HepG2 (cell line): ENCODE results near the gene ARMC8. TPM values are rescaled to one million over a fixed set of nuclear protein-coding genes. Genes with fewer than 3 reads are reported as not detected.
A peak's percentile ranks its signal among the peaks of the same experiment; 100 is the strongest.

Experiments
- ATAC-seq: fragments of 200-7000 bp; cut with Tn5 transposase; 3 replicates; pipeline ENCODE4 v1.9.1; 2020; ENCODE audit warnings: mild to moderate bottlenecking, moderate library complexity
- BruUV-seq: library from RNA; stranded (reverse); fragments of 400-500 nt; replicated peaks from 2 replicates; lab custom pipeline; 2021; lab: Mats Ljungman, UMichigan
- CTCF ChIA-PET: fragments of 300-600 bp; formaldehyde crosslinking; extraction: SDS; loops from one replicate; lab custom pipeline; 2021; ENCODE audit warnings: low total read pairs, inconsistent platforms, low intra/inter-chr PET ratio; lab: Yijun Ruan, JAX
- POLR2A ChIA-PET: fragments of 350-600 bp; sonication (Branson Sonifier 250); formaldehyde crosslinking; loops from one replicate; lab custom pipeline; 2020; ENCODE audit warnings: antibody characterized with exemption, inconsistent platforms; lab: Yijun Ruan, JAX
- DNase-seq: peaks from one replicate; pipeline ENCODE4 v3.0.0-alpha.2; 2015; ENCODE audit warnings: low spot score
- FAIRE-seq: peaks from 3 replicates; lab custom pipeline; 2011; peaks lifted over from hg19 to GRCh38; lab: Jason Lieb, UNC
- H2AFZ ChIP-seq: one replicate; pipeline ENCODE4 v1.6.1; 2011; ENCODE audit warnings: low read length, inconsistent platforms
- H3K27ac ChIP-seq: fragments of 300-600 bp; 3 replicates; pipeline ENCODE4 v1.8.0; 2011; ENCODE audit warnings: mixed run types, mild to moderate bottlenecking, mixed read lengths, low read length, inconsistent platforms; ENCODE audit not compliant: insufficient read depth; ENCODE audit errors: extremely low read length
- H3K27me3 ChIP-seq, 2 experiments: fragments of 200-600 bp in 1 of 2; 2 replicates in 1 of 2; 3 replicates in 1 of 2; pipeline versions ENCODE4 v1.6.0 to v1.8.0; 2011; ENCODE audit warnings: low read length in 2 of 2, mild to moderate bottlenecking in 2 of 2, moderate library complexity in 2 of 2, inconsistent platforms in 1 of 2; ENCODE audit not compliant: insufficient read depth in 2 of 2, control insufficient read depth in 1 of 2
- H3K36me3 ChIP-seq, 2 experiments: fragments of 200-600 bp in 1 of 2; replicated peaks in 1 of 2; 2 replicates in 1 of 2; 3 replicates in 1 of 2; pipeline versions ENCODE4 v1.5.1 to v1.8.0; 2011; ENCODE audit warnings: low read length in 2 of 2, inconsistent platforms in 1 of 2; ENCODE audit not compliant: insufficient read depth in 2 of 2, control insufficient read depth in 1 of 2
- H3K4me1 ChIP-seq: 2 replicates; pipeline ENCODE4 v1.5.1; 2012; ENCODE audit warnings: low read length, inconsistent platforms; ENCODE audit not compliant: insufficient read depth
- H3K4me2 ChIP-seq: 2 replicates; pipeline ENCODE4 v1.6.0; 2011; ENCODE audit warnings: low read depth, low read length, inconsistent platforms
- H3K4me3 ChIP-seq, 3 experiments: fragments of 200-600 bp in 1 of 3; sonication (generic), shearing (Covaris generic) in 1 of 3; replicated peaks in 1 of 3; 2 replicates each; pipeline ENCODE4 v1.5.1; 2011 to 2016; ENCODE audit warnings: low read length in 3 of 3, inconsistent platforms in 2 of 3, low read depth in 2 of 3, mild to moderate bottlenecking in 2 of 3, control low read depth in 1 of 3, mixed read lengths in 1 of 3; ENCODE audit not compliant: insufficient read depth in 1 of 3
- H3K79me2 ChIP-seq: one replicate; pipeline ENCODE4 v1.6.1; 2011; ENCODE audit warnings: low read length, inconsistent platforms; ENCODE audit not compliant: insufficient read depth
- H3K9ac ChIP-seq: 2 replicates; pipeline ENCODE4 v1.6.0; 2011; ENCODE audit warnings: mild to moderate bottlenecking, low read depth, low read length, inconsistent platforms; ENCODE audit not compliant: insufficient read depth
- H3K9me3 ChIP-seq: 2 replicates; pipeline ENCODE4 v1.5.1; 2012; ENCODE audit warnings: mild to moderate bottlenecking, low read length
- H4K20me1 ChIP-seq: 2 replicates; pipeline ENCODE4 v1.6.0; 2011; ENCODE audit warnings: inconsistent platforms, mild to moderate bottlenecking, low read length, moderate library complexity; ENCODE audit not compliant: insufficient read depth
- CHD2 ChIP-seq: IDR thresholded peaks from 2 replicates; pipeline ENCODE4 v1.6.1; 2011; ENCODE audit warnings: low read depth, low read length, improper control_type of control experiment
- MBD4 ChIP-seq: IDR thresholded peaks from 2 replicates; pipeline ENCODE4 v1.6.1; 2012; ENCODE audit warnings: low read length, inconsistent platforms, borderline replicate concordance
- ONECUT2 ChIP-seq: sonication (generic); formaldehyde crosslinking; IDR thresholded peaks from 2 replicates; pipeline ENCODE4 v1.4.0; 2020; ENCODE audit warnings: missing genetic modification reagents
- SNAPC2 ChIP-seq: sonication (generic); formaldehyde crosslinking; IDR thresholded peaks from 2 replicates; pipeline ENCODE4 v1.8.1; 2022; ENCODE audit warnings: mild to moderate bottlenecking, missing genetic modification reagents
- SP140L ChIP-seq: sonication (generic); formaldehyde crosslinking; IDR thresholded peaks from 2 replicates; pipeline ENCODE4 v1.4.0; 2020; ENCODE audit warnings: missing genetic modification reagents, borderline replicate concordance
- ZBTB1 ChIP-seq: sonication (generic); formaldehyde crosslinking; IDR thresholded peaks from 2 replicates; pipeline ENCODE4 v1.4.0; 2020; ENCODE audit warnings: missing genetic modification reagents, borderline replicate concordance
- ZMYM3 ChIP-seq: sonication (generic); formaldehyde crosslinking; IDR thresholded peaks from 2 replicates; pipeline ENCODE4 v1.5.1; 2020; ENCODE audit warnings: mild to moderate bottlenecking, missing genetic modification reagents
- ZNF629 ChIP-seq: sonication (generic); formaldehyde crosslinking; conservative IDR thresholded peaks from 2 replicates; pipeline ENCODE4 v1.5.0; 2020; ENCODE audit warnings: missing genetic modification reagents
- WGBS: methylation state at CpG from one replicate; pipeline ENCODE4 v1.1.6; 2017; ENCODE audit warnings: low lambda C conversion rate; 5-methylcytosine and 5-hydroxymethylcytosine counted together
- in situ Hi-C: cut with HindIII; loops from 2 replicates; pipeline ENCODE4 v1.10.0; 2017; ENCODE audit warnings: low pct_unique_long_range_greater_than_20kb; ENCODE audit not compliant: extremely low pct_ligation_motif_present
- intact Hi-C: fragments of 100-400 bp; cut with micrococcal nuclease; formaldehyde crosslinking; loops from one replicate; pipeline ENCODE4 v1.10.0; 2022; ENCODE audit not compliant: unreplicated experiment
- polyA plus RNA-seq, 8 experiments: library from polyadenylated mRNA; depleted of rRNA in 3 of 8; stranded (reverse) in 7 of 8; unstranded in 1 of 8; fragments of >200 nt; fragmentation: Illumina TruSeq in 4 of 8; extraction: Trizol in 4 of 8; gene quantifications; 2 replicates each; pipeline versions ENCODE4 v1.2.1 to v1.2.3, GENCODE V29; 2011 to 2016; ENCODE audit warnings: low read depth in 4 of 8, missing spikeins in 1 of 8, mixed read lengths in 1 of 8; ENCODE audit not compliant: insufficient read depth in 1 of 8
- total RNA-seq, 5 experiments: library from RNA; depleted of rRNA; stranded (reverse); fragments of >200 nt; fragmentation: Illumina TruSeq; extraction: Trizol; gene quantifications; 2 replicates each; pipeline ENCODE4 v1.2.3, GENCODE V29; 2016; ENCODE audit warnings: low read depth in 1 of 5
- TF ChIP-seq, protein P1 (sequence below): sonication (generic); formaldehyde crosslinking; IDR thresholded peaks from 2 replicates; pipeline ENCODE4 v1.8.1; 2022; ENCODE audit warnings: mild to moderate bottlenecking, missing genetic modification reagents
- TF ChIP-seq, protein P2 (sequence below): IDR thresholded peaks from 2 replicates; pipeline ENCODE4 v1.6.1; 2016; ENCODE audit warnings: mild to moderate bottlenecking
- TF ChIP-seq, protein P3 (sequence below): sonication (generic); formaldehyde crosslinking; IDR thresholded peaks from 2 replicates; pipeline ENCODE4 v1.5.0; 2020; ENCODE audit warnings: mild to moderate bottlenecking, missing genetic modification reagents, borderline replicate concordance

ARMC8 gene
- total and polyA plus RNA-seq, 2 of the 13 experiments (the other 11 are each of a cell fraction or from before 2014, with no cell fraction given), result 38.9 to 55.3 TPM

DNA sequence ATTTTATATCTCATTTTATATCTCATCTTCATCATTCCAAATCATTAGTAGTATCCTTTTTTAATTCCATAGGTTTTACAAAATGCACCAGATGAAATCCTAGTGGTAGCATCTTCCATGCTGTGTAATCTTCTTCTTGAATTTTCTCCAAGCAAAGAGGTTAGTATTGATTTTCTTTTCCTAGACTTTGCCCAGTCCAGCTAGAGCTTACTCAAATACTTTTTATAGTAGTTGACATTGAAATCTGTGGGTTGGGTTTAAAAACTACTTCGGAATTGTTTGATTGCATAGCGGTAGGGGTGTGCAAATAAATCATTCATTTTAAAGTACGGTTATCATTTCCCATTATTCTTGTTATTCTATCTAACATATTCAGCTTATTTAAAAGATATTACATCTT is 80.0 kb downstream of the ARMC8 start:
- no peak for FAIRE-seq
- no peak overlapping the region for H3K4me2 ChIP-seq
- no peaks in the 10 kb centered on the region for H3K27me3 ChIP-seq
- ChIA-PET POLR2A (no interaction called here), CTCF (no interaction called here)
- WGBS, result 88% methylated on average over 3 of the region's 3 CpGs
- no peak for DNase-seq
- no TSS peak for BruUV-seq
- no peaks in the 10 kb centered on the region for H4K20me1 ChIP-seq
- no peaks in the 10 kb centered on the region for H3K79me2 ChIP-seq
- ATAC-seq, result no peak
- no peaks in the 10 kb centered on the region for H3K9me3 ChIP-seq
- in situ Hi-C loops, result no loop called here
- no peak for TF ChIP-seq ZBTB1 (CRISPR knock-in tag)
- TF ChIP-seq ONECUT2 (CRISPR knock-in tag), result 0 out of 2 replicates have a peak, but pooled peaks have one; percentile 29
- TF ChIP-seq ZNF629 (CRISPR knock-in tag), result 0 out of 2 replicates have a peak, but pooled peaks have one; percentile 8
- no peak overlapping the region for H3K4me3 ChIP-seq
- no peak overlapping the region for H2AFZ ChIP-seq
- no peak overlapping the region for H3K27ac ChIP-seq
- H3K36me3 ChIP-seq, result peaks cover 2 to 20% of the 10 kb centered on the region in 2 experiments
- intact Hi-C loops, result loop anchor here (5.0 kb wide), 1 partner anchor 60 kb away; the partner anchor contains the start of gene NME9
- no peak overlapping the region for H3K9ac ChIP-seq
- H3K4me1 ChIP-seq, result no peaks in the 10 kb centered on the region

DNA sequence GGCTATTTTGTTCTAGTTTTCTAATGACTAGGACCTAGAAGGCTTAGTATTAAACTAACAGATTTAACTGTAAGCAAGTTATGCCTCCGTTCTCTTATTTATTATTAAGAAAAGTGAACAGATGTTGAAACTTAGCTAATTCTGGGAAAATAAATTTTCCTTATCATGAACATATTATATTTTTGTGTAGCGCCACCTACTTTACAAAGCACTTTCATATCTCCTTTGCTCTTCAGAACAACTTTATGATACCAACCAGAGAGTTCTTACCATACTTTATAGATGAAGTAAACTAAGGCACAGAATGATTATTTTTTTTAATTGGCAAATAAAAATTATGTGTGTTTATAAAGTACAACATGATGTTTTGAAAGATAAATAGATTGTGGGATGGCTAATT is 83.1 kb downstream of the ARMC8 start:
- no peak overlapping the region for H2AFZ ChIP-seq
- BruUV-seq, result no TSS peak

More for the DNA sequence above, 83.1 kb downstream of the ARMC8 start:
- no peaks in the 10 kb centered on the region for H3K27me3 ChIP-seq
- H4K20me1 ChIP-seq, result no peaks in the 10 kb centered on the region
- CTCF ChIA-PET, result no interaction called here
- H3K79me2 ChIP-seq, result no peaks in the 10 kb centered on the region
- H3K9me3 ChIP-seq, result no peaks in the 10 kb centered on the region
- POLR2A ChIA-PET, result no interaction called here
- H3K27ac ChIP-seq, result no peak overlapping the region
- peaks cover 7 to 36% of the 10 kb centered on the region in 2 experiments for H3K36me3 ChIP-seq
- FAIRE-seq, result no peak
- no peak overlapping the region for H3K9ac ChIP-seq
- WGBS, result 94% methylated on average over 2 of the region's 2 CpGs
- no peak overlapping the region for H3K4me2 ChIP-seq
- DNase-seq, result no peak
- ATAC-seq, result no peak
- intact Hi-C loops (no loop called here), in situ Hi-C loops (no loop called here)
- TF ChIP-seq SP140L, result no peak
- TF ChIP-seq, protein P1, sequence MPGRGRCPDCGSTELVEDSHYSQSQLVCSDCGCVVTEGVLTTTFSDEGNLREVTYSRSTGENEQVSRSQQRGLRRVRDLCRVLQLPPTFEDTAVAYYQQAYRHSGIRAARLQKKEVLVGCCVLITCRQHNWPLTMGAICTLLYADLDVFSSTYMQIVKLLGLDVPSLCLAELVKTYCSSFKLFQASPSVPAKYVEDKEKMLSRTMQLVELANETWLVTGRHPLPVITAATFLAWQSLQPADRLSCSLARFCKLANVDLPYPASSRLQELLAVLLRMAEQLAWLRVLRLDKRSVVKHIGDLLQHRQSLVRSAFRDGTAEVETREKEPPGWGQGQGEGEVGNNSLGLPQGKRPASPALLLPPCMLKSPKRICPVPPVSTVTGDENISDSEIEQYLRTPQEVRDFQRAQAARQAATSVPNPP (CRISPR knock-in tag), result no peak
- TF ChIP-seq CHD2, result no peak
- no peak for TF ChIP-seq SNAPC2 (CRISPR knock-in tag)
- no peak for TF ChIP-seq ZMYM3 (CRISPR knock-in tag)
- TF ChIP-seq, protein P2, sequence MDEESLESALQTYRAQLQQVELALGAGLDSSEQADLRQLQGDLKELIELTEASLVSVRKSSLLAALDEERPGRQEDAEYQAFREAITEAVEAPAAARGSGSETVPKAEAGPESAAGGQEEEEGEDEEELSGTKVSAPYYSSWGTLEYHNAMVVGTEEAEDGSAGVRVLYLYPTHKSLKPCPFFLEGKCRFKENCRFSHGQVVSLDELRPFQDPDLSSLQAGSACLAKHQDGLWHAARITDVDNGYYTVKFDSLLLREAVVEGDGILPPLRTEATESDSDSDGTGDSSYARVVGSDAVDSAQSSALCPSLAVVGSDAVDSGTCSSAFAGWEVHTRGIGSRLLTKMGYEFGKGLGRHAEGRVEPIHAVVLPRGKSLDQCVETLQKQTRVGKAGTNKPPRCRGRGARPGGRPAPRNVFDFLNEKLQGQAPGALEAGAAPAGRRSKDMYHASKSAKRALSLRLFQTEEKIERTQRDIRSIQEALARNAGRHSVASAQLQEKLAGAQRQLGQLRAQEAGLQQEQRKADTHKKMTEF, result no peak
- TF ChIP-seq MBD4, result no peak
- TF ChIP-seq, protein P3, sequence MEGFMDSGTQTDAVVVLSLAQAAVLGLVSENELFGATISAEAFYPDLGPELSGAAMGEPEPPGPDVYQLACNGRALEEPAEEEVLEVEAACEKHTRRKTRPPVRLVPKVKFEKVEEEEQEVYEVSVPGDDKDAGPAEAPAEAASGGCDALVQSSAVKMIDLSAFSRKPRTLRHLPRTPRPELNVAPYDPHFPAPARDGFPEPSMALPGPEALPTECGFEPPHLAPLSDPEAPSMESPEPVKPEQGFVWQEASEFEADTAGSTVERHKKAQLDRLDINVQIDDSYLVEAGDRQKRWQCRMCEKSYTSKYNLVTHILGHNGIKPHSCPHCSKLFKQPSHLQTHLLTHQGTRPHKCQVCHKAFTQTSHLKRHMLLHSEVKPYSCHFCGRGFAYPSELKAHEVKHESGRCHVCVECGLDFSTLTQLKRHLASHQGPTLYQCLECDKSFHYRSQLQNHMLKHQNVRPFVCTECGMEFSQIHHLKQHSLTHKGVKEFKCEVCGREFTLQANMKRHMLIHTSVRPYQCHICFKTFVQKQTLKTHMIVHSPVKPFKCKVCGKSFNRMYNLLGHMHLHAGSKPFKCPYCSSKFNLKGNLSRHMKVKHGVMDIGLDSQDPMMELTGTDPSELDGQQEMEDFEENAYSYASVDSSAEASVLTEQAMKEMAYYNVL (CRISPR knock-in tag), result no peak
- H3K4me1 ChIP-seq, result no peaks in the 10 kb centered on the region
- no peak overlapping the region for H3K4me3 ChIP-seq
